Kidney (tissue), 14 donors: ENCODE data around the gene TMEM63B. TPM values are rescaled to one million over a fixed set of nuclear protein-coding genes. Genes with fewer than 3 reads are reported as not detected.

Experiments used
- DNase-seq, 5 donors: peaks; one replicate each; pipeline ENCODE4 v3.0.0-alpha.2; 2013 to 2020
- FAIRE-seq: peaks from 2 replicates; lab custom pipeline; 2012; peaks lifted over from hg19 to GRCh38; lab: Jason Lieb, UNC
- H3K27ac ChIP-seq, 2 donors: one replicate each; pipeline ENCODE4 v1.7.0; 2013; ENCODE audit warnings: low read depth in 2 of 2, low read length in 2 of 2, inconsistent platforms in 1 of 2
- H3K27me3 ChIP-seq: one replicate; pipeline ENCODE4 v1.7.1; 2013; ENCODE audit warnings: low read length, inconsistent platforms; ENCODE audit not compliant: control insufficient read depth, insufficient read depth
- H3K36me3 ChIP-seq, 3 donors: one replicate each; pipeline versions ENCODE4 v1.7.0 to v1.7.1; 2013; ENCODE audit warnings: low read length in 3 of 3, control low read depth in 1 of 3, inconsistent platforms in 1 of 3; ENCODE audit not compliant: insufficient read depth in 3 of 3, control insufficient read depth in 2 of 3
- H3K4me1 ChIP-seq, 3 donors: one replicate each; pipeline versions ENCODE4 v1.7.0 to v1.7.1; 2013; ENCODE audit warnings: low read length in 3 of 3, inconsistent platforms in 1 of 3, low read depth in 1 of 3; ENCODE audit not compliant: control insufficient read depth in 2 of 3, insufficient read depth in 2 of 3
- H3K4me3 ChIP-seq, 3 donors: one replicate each; pipeline versions ENCODE4 v1.7.0 to v1.8.1; 2013; ENCODE audit warnings: low read length in 3 of 3, control low read depth in 1 of 3, inconsistent platforms in 1 of 3
- H3K9ac ChIP-seq, 3 donors: one replicate each; pipeline versions ENCODE4 v1.7.0 to v1.7.1; 2013; ENCODE audit warnings: low read length in 3 of 3, control low read depth in 1 of 3, inconsistent platforms in 1 of 3
- H3K9me3 ChIP-seq, 3 donors: one replicate each; pipeline versions ENCODE4 v1.7.0 to v1.7.1; 2013; ENCODE audit warnings: low read length in 3 of 3, control low read depth in 1 of 3, inconsistent platforms in 1 of 3; ENCODE audit not compliant: control insufficient read depth in 2 of 3, insufficient read depth in 1 of 3
- CTCF ChIP-seq: IDR thresholded peaks from 3 replicates; pipeline ENCODE4 v1.5.1; 2012; ENCODE audit warnings: mild to moderate bottlenecking, moderate library complexity, borderline replicate concordance; ENCODE audit not compliant: insufficient read depth; ENCODE audit errors: extremely low read depth
- intact Hi-C: fragments of 100-400 bp; cut with DNase I; formaldehyde crosslinking; loops from one replicate; pipeline ENCODE4 v1.11.1; 2022
- polyA plus RNA-seq: library from polyadenylated mRNA; stranded (reverse); fragments of 350-450 nt; fragmentation: Illumina TruSeq; extraction: RNeasy Lipid Tissue Mini Kit (QIAGEN cat#74804); gene quantifications from one replicate; pipeline ENCODE4 v1.2.3, GENCODE V29; 2014; ENCODE audit warnings: low read depth, low replicate concordance; ENCODE audit not compliant: insufficient read depth
- total RNA-seq: library from RNA; stranded (reverse); fragmentation: NEBNext Ultra II Directional; extraction: Animal tissue kit (Norgen Biotek cat#: 25700); gene quantifications from one replicate; pipeline ENCODE4 v1.2.1, GENCODE V29; 2021
- donor health status: control.
- donor health status: control.
- donor health status: control.
- donor health status: control.
- donor health status: control.
- donor health status: DM: yes; HTN: yes; CAD: no.
- donor health status: Normal renal cell carcinoma (clear cell type).

Gene TMEM63B
- total and polyA plus RNA-seq, 2 donors from 2014 or later, result 18.2 to 27.3 TPM

- Histone ChIP-seq H3K27me3 (no peaks in the 10 kb centered on the region), H3K9me3 (no peaks in the 10 kb centered on the region), H3K4me3 (no peak overlapping the region), H3K36me3 (no peaks in the 10 kb centered on the region), H3K4me1 (peaks cover 0 to 11% (median 8%) of the 10 kb centered on the region in 3 donors), H3K27ac (no peak overlapping the region), H3K9ac (no peak overlapping the region)
- FAIRE-seq (no peak), DNase-seq (peak in 3 of 5 donors; percentile 50 to 88 (median 55))
- intact Hi-C loops, result no loop called here
- TF ChIP-seq CTCF, result no peak
These were observed 40.3 kb upstream of the TMEM63B start for GRCh38 chr6:44086931-44087574.

- DNase-seq, result no peak
- Histone ChIP-seq H3K9me3 (no peaks in the 10 kb centered on the region), H3K9ac (no peak overlapping the region), H3K4me1 (peaks cover 0 to 11% (median 8%) of the 10 kb centered on the region in 3 donors), H3K27me3 (no peaks in the 10 kb centered on the region), H3K4me3 (no peak overlapping the region), H3K36me3 (no peaks in the 10 kb centered on the region), H3K27ac (no peak overlapping the region)
- no peak for FAIRE-seq
- intact Hi-C loops, result no loop called here
- TF ChIP-seq CTCF, result no peak
These were observed 39.7 kb upstream of the TMEM63B start for GRCh38 chr6:44087623-44088022.

- FAIRE-seq (no peak), DNase-seq (no peak)
- no peak overlapping the region for H3K9ac ChIP-seq
- no peaks in the 10 kb centered on the region for H3K36me3 ChIP-seq
- H3K27me3 ChIP-seq, result no peaks in the 10 kb centered on the region
- no peaks in the 10 kb centered on the region for H3K9me3 ChIP-seq
- H3K4me1 ChIP-seq, result peaks cover 0 to 11% (median 8%) of the 10 kb centered on the region in 3 donors
- H3K4me3 ChIP-seq, result no peak overlapping the region
- intact Hi-C loops, result no loop called here
- TF ChIP-seq CTCF, result no peak
- H3K27ac ChIP-seq, result no peak overlapping the region
These were observed 38.3 kb upstream of the TMEM63B start for GRCh38 chr6:44088827-44089590.
